ENCODE measurements around the gene ZNF710.
"Not testable (repeated sequence)": the region's sequence is repeated elsewhere in the genome, so short reads cannot be mapped to it uniquely, and the experiment has no call there.

The ZNF710 gene

GRCh38 chr15:90109163-90109751, 108.1 kb downstream of the ZNF710 start:
- DNase-seq, result not testable (repeated sequence)

GRCh38 chr15:90113166-90113565, 112.0 kb downstream of the ZNF710 start:
- no peak for DNase-seq

GRCh38 chr15:90114451-90114901, 113.4 kb downstream of the ZNF710 start:
- no peak for DNase-seq

GRCh38 chr15:90115783-90116182, 114.7 kb downstream of the ZNF710 start:
- no peak for DNase-seq

GRCh38 chr15:90119367-90119766, 118.2 kb downstream of the ZNF710 start:
- no peak for DNase-seq

GRCh38 chr15:90121086-90121485, 120.0 kb downstream of the ZNF710 start:
- no peak for DNase-seq

- DNase-seq, result no peak
Observed at GRCh38 chr15:90124507-90124906, 123.4 kb downstream of the ZNF710 start.

- DNase-seq, result no peak
Observed at GRCh38 chr15:90126022-90126421, 124.9 kb downstream of the ZNF710 start.

- DNase-seq, result no peak
Observed at GRCh38 chr15:90126596-90127435, 125.7 kb downstream of the ZNF710 start.

- no peak for DNase-seq
Observed at GRCh38 chr15:90130291-90130690, 129.2 kb downstream of the ZNF710 start.

Data from activated CD4-positive, alpha-beta T cell treated with anti-CD3 and anti-CD28 coated beads for 48 hours (primary cell).